Right atrium auricular region (tissue), 2 donors: ENCODE measurements around the gene GLIPR1L1. TPM values are rescaled to one million over a fixed set of nuclear protein-coding genes. Genes with fewer than 3 reads are reported as not detected.
"Not testable (repeated sequence)": the region's sequence is repeated elsewhere in the genome, so short reads cannot be mapped to it uniquely, and the experiment has no call there.

ENCODE experiments used
- DNase-seq: peaks from one replicate; pipeline ENCODE4 v3.0.0-alpha.2; 2019; ENCODE audit warnings: low spot score
- H3K27ac ChIP-seq, 2 donors: fragments of 200-600 bp; sonication (generic); 1 replicate in 1 of 2; 2 replicates in 1 of 2; pipeline ENCODE4 v1.5.1; 2016 to 2019
- H3K27me3 ChIP-seq, 2 donors: fragments of 200-600 bp; sonication (generic); one replicate each; pipeline versions ENCODE4 v1.5.1 to v1.6.0; 2017 to 2019
- H3K36me3 ChIP-seq: fragments of 200-600 bp; sonication (generic); one replicate; pipeline ENCODE4 v1.5.1; 2016
- H3K4me1 ChIP-seq, 2 donors: fragments of 200-600 bp; sonication (generic); one replicate each; pipeline versions ENCODE4 v1.5.1 to v1.6.0; 2017 to 2019
- H3K4me3 ChIP-seq, 2 donors: fragments of 200-600 bp; sonication (generic); 1 replicate in 1 of 2; 2 replicates in 1 of 2; pipeline ENCODE4 v1.5.1; 2017 to 2019; ENCODE audit warnings: mild to moderate bottlenecking in 1 of 2, moderate library complexity in 1 of 2
- H3K9me3 ChIP-seq, 2 donors: fragments of 200-600 bp; sonication (generic); one replicate each; pipeline ENCODE4 v1.5.1; 2019
- total RNA-seq, 2 donors: library from RNA; depleted of rRNA; stranded (reverse); fragments of >200 nt; gene quantifications; one replicate each; pipeline ENCODE4 v1.1.0, GENCODE V29; 2016
- TF ChIP-seq, protein P1 (sequence below), 2 donors: fragments of 200-600 bp; sonication (generic); IDR thresholded peaks; one replicate each; pipeline ENCODE4 v1.5.1; 2019; ENCODE audit warnings: antibody characterized with exemption in 2 of 2

Gene GLIPR1L1
- total RNA-seq, 2 donors from 2014 or later, result not detected

- H3K27ac ChIP-seq, result peak within 1 kb of the TSS; percentile 64 to 82
- peaks cover 0 to 17% of the 10 kb centered on the region in 2 donors for H3K4me1 ChIP-seq
- TF ChIP-seq, protein P1, sequence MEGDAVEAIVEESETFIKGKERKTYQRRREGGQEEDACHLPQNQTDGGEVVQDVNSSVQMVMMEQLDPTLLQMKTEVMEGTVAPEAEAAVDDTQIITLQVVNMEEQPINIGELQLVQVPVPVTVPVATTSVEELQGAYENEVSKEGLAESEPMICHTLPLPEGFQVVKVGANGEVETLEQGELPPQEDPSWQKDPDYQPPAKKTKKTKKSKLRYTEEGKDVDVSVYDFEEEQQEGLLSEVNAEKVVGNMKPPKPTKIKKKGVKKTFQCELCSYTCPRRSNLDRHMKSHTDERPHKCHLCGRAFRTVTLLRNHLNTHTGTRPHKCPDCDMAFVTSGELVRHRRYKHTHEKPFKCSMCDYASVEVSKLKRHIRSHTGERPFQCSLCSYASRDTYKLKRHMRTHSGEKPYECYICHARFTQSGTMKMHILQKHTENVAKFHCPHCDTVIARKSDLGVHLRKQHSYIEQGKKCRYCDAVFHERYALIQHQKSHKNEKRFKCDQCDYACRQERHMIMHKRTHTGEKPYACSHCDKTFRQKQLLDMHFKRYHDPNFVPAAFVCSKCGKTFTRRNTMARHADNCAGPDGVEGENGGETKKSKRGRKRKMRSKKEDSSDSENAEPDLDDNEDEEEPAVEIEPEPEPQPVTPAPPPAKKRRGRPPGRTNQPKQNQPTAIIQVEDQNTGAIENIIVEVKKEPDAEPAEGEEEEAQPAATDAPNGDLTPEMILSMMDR (IDR thresholded peaks at IDR 0.05), result peak in 1 of 2 donors; percentile 12
- no peaks in the 10 kb centered on the region for H3K36me3 ChIP-seq
- peak within 1 kb of the TSS; percentile 57 to 73 for H3K4me3 ChIP-seq
- H3K27me3 ChIP-seq, result no peaks in the 10 kb centered on the region
- no peaks in the 10 kb centered on the region for H3K9me3 ChIP-seq
- DNase-seq, result peak; percentile 87
Measured at GRCh38 chr12:75329918-75330826, 4.3 kb upstream of the GLIPR1L1 start, which contains the start of gene CAPS2. CAPS2 (minus strand) TSS chr12:75330324; CDS start chr12:75326498, 3,826 bp downstream.

- no peaks in the 10 kb centered on the region for H3K36me3 ChIP-seq
- no peak overlapping the region for H3K4me3 ChIP-seq
- TF ChIP-seq, protein P1 (IDR thresholded peaks at IDR 0.05), result no peak
- H3K27me3 ChIP-seq, result no peaks in the 10 kb centered on the region
- no peak for DNase-seq
- no peaks in the 10 kb centered on the region for H3K9me3 ChIP-seq
- H3K4me1 ChIP-seq, result peaks cover 0 to 6% of the 10 kb centered on the region in 2 donors
- H3K27ac ChIP-seq, result no peak overlapping the region
Measured at GRCh38 chr12:75337905-75338304, 3.4 kb downstream of the GLIPR1L1 start.

DNA sequence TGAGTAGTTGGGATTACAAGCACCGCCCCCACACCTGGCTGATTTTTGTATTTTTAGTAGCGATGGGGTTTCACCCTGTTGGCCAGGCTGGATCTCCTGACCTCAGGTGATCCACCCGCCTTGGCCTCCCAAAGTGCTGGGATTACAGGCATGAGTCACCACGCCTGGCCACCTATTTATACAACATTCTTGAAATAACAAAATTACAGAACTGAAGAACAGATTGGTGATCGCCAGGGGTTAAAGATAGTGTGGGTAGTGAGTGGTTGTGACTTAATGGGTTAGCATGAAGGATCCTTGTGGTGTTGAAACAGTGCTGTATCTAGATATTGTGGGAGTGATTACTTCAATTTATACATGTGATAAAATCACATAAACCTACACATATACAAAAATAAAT is 7.4 kb downstream of the GLIPR1L1 start:
- no peaks in the 10 kb centered on the region for H3K27me3 ChIP-seq
- no peaks in the 10 kb centered on the region for H3K9me3 ChIP-seq
- no peaks in the 10 kb centered on the region for H3K36me3 ChIP-seq
- no peak overlapping the region for H3K4me3 ChIP-seq
- TF ChIP-seq, protein P1 (IDR thresholded peaks at IDR 0.05), result no peak
- no peak overlapping the region for H3K27ac ChIP-seq
- H3K4me1 ChIP-seq, result no peaks in the 10 kb centered on the region
- no peak for DNase-seq

DNA sequence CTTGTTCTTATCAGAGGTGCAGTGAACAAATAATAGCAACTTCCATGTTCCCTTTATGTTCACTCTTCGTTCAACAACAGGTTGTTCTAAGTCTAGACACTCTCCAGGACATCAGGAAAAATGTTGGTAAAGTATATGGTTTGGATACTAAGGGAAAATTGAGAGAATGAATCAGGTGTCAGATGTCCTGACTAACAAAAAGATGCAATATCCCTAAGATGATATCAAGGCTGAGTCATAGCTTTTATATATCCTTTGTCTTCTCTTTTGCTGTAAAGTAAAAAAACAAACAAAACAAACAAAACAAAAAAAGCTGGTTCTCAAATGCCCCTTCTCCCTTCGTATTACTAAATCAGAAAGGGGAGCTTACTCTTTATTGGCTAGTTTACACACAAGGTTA is 11.1 kb downstream of the GLIPR1L1 start:
- Histone ChIP-seq H3K4me3 (no peak overlapping the region), H3K27ac (no peak overlapping the region), H3K4me1 (no peaks in the 10 kb centered on the region), H3K36me3 (no peaks in the 10 kb centered on the region), H3K9me3 (no peaks in the 10 kb centered on the region), H3K27me3 (no peaks in the 10 kb centered on the region)
- TF ChIP-seq, protein P1 (IDR thresholded peaks at IDR 0.05), result no peak
- no peak for DNase-seq

DNA sequence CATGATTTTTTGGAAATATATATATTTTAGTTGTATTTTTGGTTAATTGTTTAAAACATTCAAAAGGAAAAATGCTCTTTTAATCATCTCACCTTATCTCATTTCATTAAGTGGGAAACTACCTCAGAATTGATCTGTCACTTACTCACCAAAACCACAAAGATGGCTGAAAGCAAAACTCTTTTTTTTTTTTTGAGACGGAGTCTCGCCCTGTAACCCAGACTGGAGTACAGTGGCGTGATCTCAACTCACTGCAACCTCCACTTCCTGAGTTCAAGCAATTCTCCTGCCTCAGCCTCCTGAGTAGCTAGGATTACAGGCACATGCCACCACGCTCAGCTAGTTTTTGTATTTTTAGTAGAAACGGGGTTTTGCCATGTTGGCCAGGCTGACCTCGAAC is 11.7 kb downstream of the GLIPR1L1 start:
- H3K4me1 ChIP-seq, H3K4me3 ChIP-seq, H3K27me3 ChIP-seq, H3K36me3 ChIP-seq, DNase-seq, H3K27ac ChIP-seq, H3K9me3 ChIP-seq: not testable (repeated sequence)

- Histone ChIP-seq H3K9me3 (peaks cover 0 to 7% of the 10 kb centered on the region in 2 donors), H3K36me3 (no peaks in the 10 kb centered on the region), H3K4me1 (no peaks in the 10 kb centered on the region), H3K27me3 (no peaks in the 10 kb centered on the region), H3K4me3 (no peak overlapping the region), H3K27ac (no peak overlapping the region)
- TF ChIP-seq, protein P1 (IDR thresholded peaks at IDR 0.05), result no peak
- DNase-seq, result no peak
Measured at GRCh38 chr12:75349946-75350345, 15.5 kb downstream of the GLIPR1L1 start.
